ENCODE results near the gene PRICKLE1.
"Not testable (repeated sequence)": the region's sequence is repeated elsewhere in the genome, so short reads cannot be mapped to it uniquely, and the experiment has no call there.

PRICKLE1 gene

DNA sequence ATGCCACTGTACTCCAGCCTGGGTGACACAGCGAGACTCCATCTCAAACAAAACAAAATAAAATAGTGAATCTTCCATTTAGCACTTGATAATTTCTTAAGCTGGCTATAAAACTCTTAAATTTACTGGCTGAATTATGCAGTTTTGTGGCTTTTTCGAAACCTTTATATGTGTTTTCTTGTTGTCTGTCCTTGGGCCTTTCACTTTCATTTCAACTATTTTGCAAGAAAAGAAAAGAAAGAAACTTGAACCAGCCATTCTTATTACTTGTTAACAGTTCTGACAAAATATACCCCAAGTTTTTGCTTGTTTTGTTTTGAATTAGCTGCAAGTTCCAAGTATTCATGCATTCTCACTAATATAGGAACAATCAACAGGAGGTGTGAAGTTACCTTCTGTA is 42.8 kb downstream of the PRICKLE1 start:
- DNase-seq, result no peak

DNA sequence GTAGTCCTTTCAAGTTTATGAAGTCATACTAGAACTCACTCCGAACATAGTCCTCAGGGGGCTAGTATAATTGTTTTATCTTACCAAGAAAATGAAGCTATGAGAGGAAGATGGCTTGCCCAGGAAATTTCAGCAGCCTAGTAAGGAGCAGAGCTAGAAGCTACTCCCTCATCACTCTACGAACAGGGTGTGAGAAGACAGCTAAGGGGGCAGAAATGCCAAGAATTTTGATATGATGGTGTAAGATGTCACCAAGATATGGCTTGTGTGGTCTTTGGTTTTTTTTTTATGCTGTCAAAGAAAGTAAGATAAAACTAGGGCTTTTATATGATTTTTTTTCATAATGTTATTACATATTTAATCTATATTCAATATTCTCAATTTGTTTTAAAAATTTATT is 47.6 kb downstream of the PRICKLE1 start:
- no peak for DNase-seq

DNA sequence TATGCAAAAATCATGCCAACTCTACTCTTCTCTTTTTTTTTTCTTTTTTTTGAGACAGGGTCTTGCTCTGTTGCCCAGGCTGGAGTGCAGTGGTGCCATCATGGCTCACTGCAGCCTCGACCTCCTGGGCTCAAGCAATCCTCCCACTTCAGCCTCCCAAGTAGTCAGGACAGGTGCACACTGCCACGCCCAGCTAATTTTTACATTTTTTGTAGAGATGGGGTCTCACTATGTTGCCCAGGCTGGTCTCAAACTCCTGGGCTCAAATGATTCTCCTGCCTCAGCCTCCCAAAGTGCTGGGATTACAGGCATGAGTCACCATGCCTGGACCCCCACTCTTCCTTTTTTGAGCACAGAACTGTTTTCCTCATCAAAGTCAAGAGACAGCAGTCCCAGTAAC is 48.2 kb downstream of the PRICKLE1 start:
- not testable (repeated sequence) for DNase-seq

DNA sequence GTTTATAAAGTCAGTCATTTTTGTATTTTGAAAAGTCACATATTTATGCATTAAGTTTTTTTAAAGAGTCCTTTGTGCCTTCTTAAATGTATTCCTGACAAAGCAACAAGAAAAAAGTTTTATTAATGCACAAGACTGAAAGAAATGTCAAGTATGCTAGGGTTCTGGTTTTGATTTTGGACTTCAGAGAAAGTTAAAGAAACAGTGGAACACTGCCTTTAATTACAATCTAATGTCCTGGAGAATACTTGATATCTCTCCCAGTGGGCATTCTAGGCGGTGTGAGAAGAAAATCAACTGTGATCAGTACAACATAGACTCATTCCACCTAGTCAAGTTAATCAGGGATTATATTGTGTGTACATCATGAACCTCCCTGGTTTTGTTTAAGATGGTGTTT is 49.9 kb downstream of the PRICKLE1 start:
- no peak for DNase-seq

DNA sequence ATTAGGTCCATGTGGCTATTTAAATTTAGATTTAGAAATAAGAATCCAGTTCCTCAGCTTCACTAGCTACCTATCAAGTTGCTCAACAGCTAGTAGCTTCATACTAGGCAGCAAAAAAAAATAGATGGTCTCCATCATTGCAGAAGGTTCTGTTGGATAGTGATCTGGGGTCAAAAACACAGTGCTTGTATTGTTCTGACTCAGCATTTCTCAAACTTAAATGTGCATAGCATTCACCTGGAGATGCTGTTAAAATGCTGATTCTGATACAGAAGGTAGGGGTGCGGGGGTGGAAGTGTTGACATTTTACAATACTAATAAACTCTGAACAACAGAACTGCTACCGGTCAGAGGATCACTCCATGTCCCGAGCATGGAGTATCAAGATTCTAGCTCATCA is 51.3 kb downstream of the PRICKLE1 start:
- no peak for DNase-seq

DNA sequence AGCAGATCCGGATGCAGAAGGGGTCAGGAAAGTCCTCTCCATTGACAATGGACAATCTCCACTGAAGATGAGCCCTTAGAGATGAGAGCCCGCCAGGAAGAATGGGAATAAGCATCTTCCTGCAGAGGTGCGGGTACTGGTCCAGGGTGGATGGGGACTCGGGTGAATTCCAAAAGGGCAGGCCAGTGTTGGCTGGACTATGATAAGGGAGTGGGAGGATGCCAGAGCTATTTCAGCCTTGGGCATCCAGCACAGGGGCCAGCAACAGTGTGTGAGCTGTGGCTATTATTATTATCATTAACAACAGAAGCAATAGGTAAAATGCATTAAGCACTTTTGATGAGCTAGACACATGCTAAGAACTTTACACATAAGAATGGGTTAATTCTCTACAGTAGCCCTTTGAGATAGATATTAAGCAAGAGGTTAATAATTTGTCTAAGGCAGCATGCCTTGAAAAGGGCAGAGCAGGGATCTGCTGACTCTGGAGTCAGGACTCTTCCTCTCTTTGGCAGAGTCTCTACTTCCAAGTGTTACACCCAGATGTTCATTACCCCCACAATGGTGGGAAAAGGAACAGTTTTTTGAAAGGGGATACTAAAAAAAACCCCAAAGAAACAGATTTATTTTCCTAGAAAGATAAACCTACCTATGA is 55.2 kb downstream of the PRICKLE1 start:
- DNase-seq, result no peak

DNA sequence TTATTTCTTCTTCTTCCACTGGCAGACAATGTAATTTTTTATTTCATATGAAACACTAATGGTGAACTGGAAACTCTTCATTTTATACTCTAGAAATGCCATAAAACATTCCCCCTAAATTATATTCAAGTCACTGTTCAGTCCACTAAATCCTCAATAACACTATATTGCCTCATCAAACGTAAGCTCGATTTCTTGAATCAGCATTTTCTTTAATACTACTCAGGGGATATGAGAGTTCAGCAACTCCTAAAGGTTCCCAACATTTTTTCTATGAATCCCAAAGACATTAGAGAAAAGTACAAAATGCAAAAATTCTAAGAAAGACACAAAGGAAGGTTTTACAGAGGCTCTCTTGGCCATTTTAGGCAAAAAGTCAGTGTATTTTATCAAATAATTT is 59.3 kb downstream of the PRICKLE1 start:
- no peak for DNase-seq

DNA sequence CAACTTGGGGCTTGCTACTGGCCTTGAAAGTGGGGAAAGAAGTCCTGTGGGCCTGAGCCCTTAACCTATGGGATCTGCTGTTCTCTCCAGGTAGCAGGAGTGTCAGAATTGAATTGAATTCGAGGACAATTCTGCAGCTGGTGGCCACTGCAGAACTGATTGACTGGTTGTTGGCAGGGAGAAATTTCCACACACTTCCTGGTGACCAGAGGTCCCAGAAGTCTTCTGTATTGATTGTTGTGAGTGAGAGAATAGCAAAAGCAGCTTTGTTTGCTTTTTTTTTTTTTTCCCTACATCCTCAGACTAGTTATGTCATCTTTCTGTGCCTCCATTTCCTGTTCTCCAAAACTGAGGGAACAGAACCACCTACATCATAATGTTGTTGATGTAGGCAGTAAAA is 64.1 kb downstream of the PRICKLE1 start:
- no peak for DNase-seq

DNA sequence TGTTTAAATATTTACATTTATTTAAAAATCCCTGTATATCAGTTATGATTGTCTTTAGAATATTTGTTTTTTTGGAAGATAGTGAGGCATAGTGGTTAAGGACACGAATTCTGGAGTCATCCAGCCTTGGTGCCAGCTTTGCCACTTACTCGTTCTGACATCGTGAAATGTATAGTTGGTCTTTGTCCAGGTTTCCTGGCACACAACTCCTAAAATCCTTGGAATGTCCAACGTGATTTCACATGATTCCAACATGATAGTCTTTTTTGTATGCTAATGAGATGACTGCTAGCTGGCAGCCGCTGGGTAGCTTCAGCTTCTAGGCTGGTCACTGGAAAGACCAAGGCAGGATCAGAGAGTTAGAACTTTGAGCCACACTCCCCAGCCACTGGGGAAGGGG is 64.8 kb downstream of the PRICKLE1 start:
- DNase-seq, result no peak

DNA sequence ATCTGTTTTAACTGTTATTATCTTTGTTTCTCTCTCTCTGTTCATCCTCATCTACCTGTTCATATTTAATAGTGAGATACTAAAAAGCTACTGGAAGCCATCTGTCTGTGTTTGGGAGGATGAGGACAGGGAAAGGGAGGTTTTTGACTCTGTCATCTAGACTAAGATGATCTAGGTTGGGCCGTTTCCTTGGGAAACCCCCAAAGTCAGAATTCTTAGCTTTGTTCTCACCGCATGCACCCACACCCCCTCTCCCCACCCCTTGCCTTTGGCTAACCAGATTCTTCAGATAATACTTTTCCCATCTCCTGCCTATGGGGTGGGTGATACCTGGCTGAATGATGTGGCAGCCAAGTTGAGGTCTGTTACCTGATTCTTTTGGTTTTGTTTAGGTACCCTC is 73.0 kb downstream of the PRICKLE1 start:
- no peak for DNase-seq

DNA sequence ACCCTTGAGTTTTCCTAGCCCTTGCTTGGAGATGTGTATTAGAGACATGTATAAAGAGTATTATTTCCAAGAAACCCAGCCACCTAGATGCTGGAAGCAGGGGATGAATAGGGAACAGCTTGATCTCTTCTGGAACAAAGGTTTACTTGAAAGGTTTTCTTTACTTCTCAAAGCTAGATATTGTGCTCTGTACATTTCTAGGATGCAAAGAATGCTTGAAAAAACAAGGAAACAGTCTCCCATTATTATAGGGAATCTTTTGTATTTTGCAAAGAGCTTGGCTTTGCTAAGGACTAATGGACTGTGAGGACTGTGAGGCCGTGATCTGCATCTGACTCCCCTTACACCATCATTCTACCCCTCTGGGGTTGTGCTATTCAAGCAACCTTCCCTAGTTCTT is 77.9 kb downstream of the PRICKLE1 start:
- no peak for DNase-seq

DNA sequence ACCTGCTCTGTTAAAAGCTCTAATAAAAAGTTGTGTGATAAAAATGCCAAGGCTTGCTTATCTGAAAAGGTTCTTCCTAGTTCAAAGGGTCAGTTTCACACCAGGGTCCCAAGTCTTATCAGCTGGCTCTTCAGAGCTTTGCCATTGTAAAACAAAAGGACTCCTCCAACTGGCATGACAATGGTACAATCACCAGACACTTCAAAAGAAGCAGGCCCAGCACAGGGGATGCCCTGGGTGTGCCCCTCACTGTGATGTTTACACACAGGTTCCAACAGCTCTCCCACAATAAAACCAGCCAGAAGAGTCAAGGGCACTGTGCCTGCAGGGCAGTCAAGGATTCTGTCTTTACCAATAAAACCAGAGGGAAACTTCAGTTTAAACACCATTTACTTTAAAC is 78.7 kb downstream of the PRICKLE1 start:
- DNase-seq, result no peak

DNA sequence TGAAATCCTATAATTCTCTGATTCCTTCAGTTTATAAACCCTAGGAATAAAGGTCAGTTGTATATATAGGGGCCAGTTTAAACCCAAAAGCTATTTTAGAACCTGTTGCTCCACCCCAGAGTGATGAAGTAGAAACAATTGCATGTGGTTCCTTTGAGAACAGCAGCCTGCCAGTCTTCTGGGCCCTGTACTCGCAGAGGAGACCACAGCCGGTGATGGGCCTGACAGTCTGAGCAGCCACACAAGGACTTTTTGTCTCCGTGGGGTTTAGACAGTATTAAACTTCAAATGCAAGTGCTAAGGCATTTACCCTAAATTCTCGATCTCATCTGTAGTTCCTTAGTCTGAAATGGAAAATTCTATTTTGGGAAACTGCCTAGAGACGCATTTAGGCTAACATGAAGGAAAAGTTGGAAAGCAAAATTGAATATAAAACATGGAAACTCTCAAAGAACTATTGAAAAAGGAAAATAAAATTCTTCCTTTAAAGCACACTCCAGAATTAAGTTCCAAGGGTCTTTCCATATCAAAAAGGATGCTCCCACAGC is 80.6 kb downstream of the PRICKLE1 start:
- DNase-seq, result no peak

DNA sequence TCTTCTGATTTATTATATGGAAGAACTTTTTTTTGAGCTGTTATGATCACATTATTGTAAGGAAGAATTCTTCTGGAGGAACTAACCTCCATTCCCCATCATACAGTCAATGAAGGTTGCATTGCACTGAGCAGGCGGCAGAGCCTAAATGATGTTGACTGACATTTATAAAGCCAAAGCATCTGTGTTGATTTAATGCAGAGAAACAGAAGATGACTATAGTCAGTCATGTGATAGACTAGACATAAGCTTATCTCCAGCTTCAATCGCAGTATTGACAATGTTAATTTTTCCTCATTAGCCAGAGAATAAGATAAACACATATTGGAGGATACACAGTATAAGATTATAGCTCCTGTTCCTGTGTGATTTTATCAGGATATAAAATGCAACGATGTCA is 82.0 kb downstream of the PRICKLE1 start:
- no peak for DNase-seq

DNA sequence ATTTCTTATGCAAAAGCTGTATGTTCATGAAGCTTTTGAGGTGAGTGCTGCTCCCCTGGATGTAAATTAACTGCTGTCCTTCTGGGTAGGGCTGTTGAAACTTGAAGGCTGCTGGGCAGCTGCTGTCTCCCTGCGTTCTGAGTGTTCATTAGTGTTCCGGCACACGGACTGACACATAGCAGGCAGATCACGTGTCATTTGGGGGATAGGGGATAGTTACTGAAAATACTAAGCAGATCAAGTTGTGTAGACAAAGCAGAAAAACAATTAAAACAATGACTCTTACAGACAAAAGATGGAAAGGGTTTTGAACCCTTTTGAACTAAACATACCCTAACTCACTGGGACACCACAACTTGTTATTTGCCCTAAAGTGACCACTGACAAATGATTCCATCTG is 82.5 kb downstream of the PRICKLE1 start:
- DNase-seq, result no peak

DNA sequence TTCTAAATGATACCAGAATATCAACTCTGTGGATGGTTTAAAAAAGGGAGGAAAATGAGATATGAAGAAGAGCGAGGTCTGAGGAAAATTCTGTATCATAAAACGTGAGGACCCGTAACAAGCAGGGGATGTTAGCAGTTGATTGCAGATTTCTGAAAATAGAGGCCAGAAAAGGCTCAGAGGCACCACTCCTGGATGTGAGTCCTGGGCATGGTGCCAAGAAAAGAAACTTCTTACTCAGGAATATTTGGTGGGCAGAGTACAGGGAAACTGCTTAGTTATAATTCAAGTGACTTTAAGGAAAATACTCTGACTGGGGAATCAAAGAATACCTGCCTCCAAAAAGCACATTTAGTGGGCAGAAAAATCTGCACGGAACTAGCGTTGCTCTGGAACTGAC is 85.5 kb downstream of the PRICKLE1 start:
- DNase-seq, result no peak

DNA sequence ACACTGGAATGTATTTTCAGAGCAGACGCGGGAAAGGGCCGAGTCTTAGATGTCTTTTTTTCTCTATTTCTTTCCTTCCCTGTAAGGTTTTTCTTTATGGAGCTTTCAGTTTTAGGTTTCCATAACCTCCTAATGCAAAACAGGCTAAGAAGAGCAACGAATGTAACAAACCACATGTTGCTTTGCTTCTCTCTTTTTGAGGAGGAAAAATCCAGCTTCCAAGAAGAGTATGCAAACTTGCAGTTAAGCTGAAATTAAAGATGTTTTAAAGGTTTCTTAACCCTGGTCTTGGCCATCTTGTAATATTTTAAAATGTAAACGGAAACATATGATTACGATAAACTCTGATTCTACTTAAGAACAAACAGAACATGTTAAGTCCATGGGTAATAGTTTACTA is 86.9 kb downstream of the PRICKLE1 start:
- DNase-seq, result no peak

DNA sequence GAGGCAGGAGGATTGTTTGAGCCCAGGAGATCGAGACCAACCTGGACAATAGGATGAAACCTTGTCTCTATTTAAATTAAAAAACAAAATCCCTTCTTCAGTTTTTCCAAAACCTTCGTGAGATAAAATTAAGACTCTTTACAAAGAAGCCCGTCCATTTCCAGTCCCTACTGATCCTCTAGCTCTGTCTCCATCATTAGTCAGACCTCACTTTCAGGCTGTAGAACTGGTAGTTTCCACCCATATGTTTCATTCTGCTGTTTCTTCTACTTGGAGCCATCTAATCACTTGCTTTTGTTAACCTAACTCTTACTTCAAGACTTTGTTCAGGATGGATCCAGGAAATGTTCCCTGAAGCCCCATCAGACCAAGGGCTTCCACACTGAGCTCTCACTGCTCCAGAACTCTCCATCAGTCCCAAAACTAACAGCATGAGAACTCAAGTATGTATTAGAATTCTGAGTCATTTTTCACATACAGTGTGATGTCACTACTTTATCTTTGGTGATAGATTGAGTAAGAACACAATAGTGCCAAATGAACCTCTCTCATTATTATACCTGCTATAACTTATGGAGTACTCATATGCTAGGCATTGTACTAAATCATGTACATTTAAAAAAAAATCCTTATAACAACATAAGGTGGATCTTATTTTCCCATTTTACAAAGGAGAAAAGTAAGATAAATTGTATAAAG is 90.8 kb downstream of the PRICKLE1 start:
- DNase-seq, result no peak

DNA sequence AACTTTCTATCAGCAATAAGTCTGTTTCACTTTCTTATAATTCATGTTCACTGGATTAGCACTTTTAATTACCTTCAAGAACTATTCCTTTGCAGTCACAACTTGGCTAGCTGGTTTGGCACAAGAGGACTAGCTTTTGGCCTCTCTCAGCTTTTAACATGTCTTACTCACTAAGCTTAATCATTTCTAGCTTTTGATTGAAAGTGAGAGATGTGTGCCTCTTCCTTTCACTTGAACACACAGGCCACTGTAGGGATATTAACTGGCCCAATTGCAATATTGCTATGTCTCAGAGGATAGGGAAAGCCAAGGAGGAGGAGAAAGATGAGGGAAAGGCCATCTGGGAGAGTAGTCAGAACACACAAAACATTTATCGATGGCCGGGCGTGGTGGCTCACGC is 92.7 kb downstream of the PRICKLE1 start:
- DNase-seq, result no peak

DNA sequence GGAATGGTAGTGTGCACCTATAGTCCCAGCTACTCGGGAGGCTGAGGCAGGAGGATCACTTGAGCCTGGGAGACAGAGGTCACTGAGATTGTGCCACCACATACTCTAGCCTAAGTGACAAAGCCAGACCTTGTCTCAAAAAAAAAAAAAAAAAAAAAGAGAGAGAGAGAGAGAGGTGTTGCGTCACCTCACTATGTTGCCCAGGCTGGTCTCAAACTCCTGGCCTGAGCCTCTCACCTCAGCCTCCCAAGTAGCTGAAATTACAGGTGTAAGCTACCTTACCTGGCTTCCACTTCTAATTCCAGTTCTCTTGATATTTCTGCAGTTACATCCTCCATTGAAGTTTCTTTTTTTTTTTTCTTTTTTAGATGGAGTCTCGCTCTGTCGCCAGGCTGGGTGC is 94.3 kb downstream of the PRICKLE1 start:
- no peak for DNase-seq

DNA sequence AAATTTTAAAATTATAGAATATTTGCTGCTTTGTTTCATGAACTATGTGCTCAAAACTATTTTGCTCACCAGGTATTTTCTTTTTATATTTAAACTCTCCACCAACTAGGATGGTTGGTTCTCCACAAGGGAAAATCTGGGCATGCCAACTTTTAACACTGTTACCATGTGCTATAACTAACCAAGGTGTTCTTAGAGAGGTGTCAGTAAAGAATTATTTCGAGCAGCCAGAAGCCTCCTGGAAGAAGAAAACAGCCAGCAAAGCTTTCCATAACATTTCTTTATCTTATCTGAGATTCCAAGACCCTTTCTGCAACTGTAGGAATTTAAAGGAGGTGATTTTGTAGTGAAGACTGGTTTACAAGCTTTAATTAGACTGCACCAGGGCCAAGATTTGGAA is 97.3 kb downstream of the PRICKLE1 start:
- DNase-seq, result no peak

DNA sequence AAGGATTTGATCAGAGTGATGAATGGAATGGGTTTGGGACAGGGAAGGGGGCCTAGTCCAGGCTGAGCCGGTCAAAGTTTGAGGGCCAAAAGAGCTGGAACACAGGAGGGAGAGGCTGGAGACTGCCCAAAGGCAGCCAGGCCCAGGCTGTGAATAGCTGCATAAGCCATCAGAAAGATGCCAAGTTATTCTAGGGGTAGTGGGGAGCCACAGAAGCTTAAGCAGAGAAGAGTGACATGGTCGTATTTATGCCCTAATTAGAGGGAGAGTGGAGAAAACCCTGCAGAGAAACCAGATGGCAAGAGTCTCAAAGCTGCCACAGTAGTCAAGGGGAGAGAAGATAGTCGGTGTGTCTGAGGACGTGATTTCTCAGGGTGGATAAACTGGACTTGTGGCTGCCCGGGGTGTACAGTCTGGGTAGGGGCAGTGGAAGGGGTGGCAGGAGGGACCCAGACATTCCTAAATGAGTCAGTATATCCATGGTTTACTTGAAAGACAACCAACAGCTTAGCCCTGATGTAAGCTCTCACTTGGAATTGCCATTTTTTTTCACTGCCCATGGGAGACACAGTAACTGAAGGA is 99.2 kb downstream of the PRICKLE1 start:
- no peak for DNase-seq

DNA sequence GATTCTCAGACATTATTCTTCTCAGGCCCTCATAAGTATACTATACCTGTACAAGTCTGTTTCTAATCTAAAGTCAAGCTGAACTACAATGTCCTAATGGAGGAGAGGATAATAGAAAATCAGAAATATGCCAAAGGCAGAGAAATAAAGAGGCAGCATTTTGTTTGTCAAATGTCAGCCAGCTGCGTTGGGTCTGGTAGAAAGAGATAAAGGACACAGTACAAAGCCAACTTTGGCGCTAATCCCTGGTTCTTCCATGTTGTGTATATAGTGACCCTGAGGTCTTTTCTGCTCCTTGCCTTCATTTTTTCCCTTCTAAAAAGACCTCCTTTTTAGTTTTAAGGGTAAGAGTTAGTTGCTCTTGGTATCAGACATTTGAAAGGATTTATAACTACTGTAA is 103.1 kb downstream of the PRICKLE1 start:
- no peak for DNase-seq

DNA sequence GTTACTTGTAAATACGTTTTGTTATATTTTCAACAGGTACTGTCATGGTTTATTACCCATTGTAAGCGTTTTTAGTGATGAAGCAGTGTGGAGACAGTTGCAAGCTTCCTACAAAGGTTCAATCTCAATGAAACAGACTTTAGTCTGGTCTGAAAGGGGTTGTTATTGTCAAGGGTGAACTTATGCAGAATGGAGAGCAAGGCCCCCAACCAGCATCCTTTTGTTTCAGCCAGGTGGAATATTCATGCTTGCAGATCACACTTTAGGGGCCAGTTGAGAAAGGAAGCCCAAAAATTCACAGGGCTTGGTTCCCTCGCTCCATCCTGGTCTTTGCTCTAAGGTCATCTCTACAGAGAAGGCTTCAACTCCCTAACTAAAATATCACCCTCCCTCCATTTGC is 103.7 kb downstream of the PRICKLE1 start:
- no peak for DNase-seq

Measured in NCI-H2107 (cell line).